Upper lobe of left lung (tissue), 4 donors: ENCODE results near the gene SMCO4.

ENCODE experiments used
- POLR2A ChIP-seq, 4 donors: fragments of 450-650 bp; IDR thresholded peaks; one replicate each; pipeline ENCODE4 v1.5.1; 2016 to 2017; ENCODE audit warnings: antibody characterized with exemption in 4 of 4, mild to moderate bottlenecking in 2 of 4
- POLR2AphosphoS5 ChIP-seq, 2 donors: sonication (generic); formaldehyde crosslinking; IDR thresholded peaks; one replicate each; pipeline ENCODE4 v1.5.1; 2017; ENCODE audit warnings: antibody characterized with exemption in 2 of 2
- TF ChIP-seq, protein P1 (sequence below), 6 experiments: fragments of 450-650 bp in 4 of 6; fragments of 200-600 bp in 2 of 6; sonication (generic) in 2 of 6; IDR thresholded peaks; one replicate each; pipeline ENCODE4 v1.5.1; 2016 to 2019; ENCODE audit warnings: antibody characterized with exemption in 6 of 6

DNA sequence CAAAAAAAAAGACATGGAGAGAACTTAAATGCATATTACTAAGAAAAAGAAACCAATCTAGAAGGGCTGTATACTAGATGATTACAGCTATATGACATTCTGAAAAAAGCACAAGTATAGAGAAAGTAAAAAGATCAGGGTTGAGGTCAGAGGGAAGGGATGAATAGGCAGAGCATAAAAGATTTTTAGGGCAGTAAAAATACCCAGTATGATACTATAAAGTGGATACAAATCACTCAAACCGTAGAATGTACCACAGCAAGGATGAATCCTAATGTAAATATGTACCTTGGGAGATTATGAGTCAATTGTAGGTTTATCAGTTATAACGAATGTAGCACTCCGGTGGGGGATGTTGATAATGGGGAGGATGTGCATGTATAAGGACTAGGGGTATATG is 29.4 kb upstream of the SMCO4 start:
- TF ChIP-seq POLR2AphosphoS5 (IDR thresholded peaks at IDR 0.05) (no peak), POLR2A (IDR thresholded peaks at IDR 0.05) (no peak)
- TF ChIP-seq, protein P1, sequence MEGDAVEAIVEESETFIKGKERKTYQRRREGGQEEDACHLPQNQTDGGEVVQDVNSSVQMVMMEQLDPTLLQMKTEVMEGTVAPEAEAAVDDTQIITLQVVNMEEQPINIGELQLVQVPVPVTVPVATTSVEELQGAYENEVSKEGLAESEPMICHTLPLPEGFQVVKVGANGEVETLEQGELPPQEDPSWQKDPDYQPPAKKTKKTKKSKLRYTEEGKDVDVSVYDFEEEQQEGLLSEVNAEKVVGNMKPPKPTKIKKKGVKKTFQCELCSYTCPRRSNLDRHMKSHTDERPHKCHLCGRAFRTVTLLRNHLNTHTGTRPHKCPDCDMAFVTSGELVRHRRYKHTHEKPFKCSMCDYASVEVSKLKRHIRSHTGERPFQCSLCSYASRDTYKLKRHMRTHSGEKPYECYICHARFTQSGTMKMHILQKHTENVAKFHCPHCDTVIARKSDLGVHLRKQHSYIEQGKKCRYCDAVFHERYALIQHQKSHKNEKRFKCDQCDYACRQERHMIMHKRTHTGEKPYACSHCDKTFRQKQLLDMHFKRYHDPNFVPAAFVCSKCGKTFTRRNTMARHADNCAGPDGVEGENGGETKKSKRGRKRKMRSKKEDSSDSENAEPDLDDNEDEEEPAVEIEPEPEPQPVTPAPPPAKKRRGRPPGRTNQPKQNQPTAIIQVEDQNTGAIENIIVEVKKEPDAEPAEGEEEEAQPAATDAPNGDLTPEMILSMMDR (IDR thresholded peaks at IDR 0.05), result no peak
